GM21381 (cell line): Measurements from ENCODE around the gene ANO9.

Source experiments
- ATAC-seq: cut with Tn5 transposase; IDR thresholded peaks from one replicate; pipeline ENCODE4 v1.9.1; 2021; ENCODE audit warnings: mild to moderate bottlenecking, moderate library complexity; ENCODE audit not compliant: unreplicated experiment

The ANO9 gene

GRCh38 chr11:441418-442274, at the start of gene ANO9:
Gene ANO9 (minus strand): TSS chr11:442011. CDS start chr11:441926, 85 bp downstream.
- ATAC-seq: peak; percentile 67

DNA sequence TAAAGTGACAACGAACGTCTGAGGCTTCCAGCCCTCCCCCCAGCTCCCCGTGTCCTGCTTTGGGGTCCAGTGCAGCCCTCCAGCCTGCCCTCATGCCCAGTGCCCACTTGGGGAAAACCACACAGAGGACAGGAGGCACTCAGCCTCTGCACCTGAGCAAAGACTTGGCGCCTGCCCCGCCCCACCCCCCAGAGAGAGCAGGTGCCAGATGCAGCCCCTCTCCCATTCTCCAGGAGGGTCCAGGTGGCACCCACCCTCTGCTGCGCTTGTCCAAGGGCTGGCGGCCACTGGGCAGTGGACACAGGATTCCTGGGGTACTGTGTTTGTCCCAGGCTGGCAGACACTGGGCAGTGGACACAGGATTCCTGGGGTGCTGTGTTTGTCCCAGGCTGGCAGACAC, 49.5 kb upstream of the ANO9 start:
- ATAC-seq: no peak

GRCh38 chr11:490930-491260, 49.1 kb upstream of the ANO9 start:
- no peak for ATAC-seq

GRCh38 chr11:490186-490929, 48.5 kb upstream of the ANO9 start:
- no peak for ATAC-seq

DNA sequence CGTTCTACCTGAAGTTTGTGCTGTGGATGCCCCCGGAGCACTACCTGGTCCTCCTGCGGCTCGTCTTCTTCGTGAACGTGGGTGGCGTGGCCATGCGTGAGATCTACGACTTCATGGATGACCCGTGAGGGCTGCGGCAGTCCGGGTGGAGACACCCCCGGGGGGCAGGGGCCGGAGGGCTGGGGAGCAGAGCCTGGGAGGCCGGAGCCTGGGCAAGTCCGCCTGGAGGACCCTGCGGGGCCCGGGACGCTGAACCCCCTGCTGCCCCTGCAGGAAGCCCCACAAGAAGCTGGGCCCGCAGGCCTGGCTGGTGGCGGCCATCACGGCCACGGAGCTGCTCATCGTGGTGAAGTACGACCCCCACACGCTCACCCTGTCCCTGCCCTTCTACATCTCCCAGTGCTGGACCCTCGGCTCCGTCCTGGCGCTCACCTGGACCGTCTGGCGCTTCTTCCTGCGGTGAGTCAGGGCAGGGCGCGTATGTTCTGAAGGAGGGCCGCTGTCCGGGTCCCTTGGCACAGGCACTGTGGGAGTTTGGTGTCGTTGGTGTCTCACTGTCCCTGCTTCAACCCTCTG, 47.9 kb upstream of the ANO9 start:
- no peak for ATAC-seq

- no peak for ATAC-seq
Observed at GRCh38 chr11:488992-489391, 47.2 kb upstream of the ANO9 start.

GRCh38 chr11:488579-488978, 46.8 kb upstream of the ANO9 start:
- ATAC-seq: no peak

- ATAC-seq: no peak
Observed at GRCh38 chr11:488062-488461, 46.3 kb upstream of the ANO9 start.

DNA sequence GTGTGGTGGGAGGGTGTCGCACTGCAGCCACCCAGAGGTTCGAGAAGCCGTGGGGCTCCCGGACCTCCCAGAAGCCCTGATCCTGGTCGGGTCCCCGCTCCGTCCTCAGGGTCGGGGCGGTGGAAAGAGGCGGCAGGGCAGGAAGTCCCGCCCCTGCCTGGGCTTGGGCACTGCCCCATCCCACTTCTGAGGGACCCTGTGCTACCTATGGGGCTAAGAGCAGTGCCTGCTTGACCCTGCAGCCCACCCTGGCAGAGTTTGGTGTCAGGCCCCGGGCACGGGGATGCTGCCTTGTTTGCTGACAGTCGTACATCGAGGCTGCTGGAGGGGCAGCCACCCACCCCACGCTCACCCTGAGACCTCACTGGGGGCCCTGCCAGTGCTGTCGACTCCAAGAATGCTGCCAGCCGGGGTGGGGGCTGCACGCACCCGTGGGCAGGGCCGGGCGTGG, 45.8 kb upstream of the ANO9 start:
- no peak for ATAC-seq

DNA sequence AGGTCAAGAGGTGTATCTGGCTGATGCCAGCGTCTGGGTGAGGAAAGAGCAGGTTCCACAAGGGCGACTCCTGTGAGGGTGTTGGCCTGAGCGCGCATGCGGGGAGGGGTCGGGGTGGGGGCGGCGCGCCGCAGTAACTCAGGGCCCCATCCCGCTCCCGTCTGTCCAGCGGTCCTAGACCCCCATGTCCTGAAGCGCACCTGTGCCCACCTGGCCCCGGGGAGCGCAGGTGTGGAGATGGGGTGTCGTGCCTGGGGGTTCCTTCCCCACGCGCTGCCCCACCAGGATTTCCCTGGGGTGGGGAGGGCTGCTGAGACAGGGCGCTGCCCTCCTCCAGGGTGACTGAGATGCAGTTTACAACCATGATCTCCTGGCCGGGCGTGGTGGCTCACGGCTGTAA, 44.4 kb upstream of the ANO9 start:
- no peak for ATAC-seq

GRCh38 chr11:484616-485015, 42.8 kb upstream of the ANO9 start:
- ATAC-seq: no peak

GRCh38 chr11:479311-479710, 37.5 kb upstream of the ANO9 start:
- ATAC-seq: no peak

DNA sequence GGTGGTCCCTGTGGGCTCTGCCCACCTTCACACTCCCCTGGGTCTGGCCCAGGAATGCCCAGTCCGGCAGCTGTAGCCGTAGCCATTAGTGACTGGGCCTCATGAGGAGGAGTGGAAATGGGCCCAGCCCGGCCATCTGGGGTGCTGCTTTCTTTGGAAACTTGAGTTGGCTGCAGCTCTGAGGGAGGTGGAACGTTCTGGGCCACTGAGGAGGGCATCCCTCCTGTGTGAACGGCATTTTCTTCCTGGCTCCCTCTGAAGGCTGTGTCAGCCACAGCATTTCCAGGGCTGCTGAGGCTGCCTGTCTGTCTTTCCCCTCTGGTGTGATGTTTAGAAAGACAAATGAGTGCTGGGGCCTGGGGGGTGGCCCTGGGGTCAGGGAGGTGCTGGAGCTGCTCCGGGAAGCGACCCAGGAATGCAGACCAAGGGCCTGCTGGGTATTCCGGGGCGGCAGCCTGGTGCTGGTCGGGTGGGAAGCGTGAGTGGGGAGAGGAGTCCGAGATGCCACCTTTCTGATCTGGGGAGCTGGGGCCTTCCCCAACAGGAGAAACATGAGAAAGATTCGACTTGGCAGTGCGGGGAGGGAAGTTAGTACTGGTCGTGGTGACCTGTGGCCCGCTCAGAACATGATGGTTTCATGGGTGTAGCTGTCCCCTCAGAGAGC, 35.4 kb upstream of the ANO9 start:
- ATAC-seq: no peak

DNA sequence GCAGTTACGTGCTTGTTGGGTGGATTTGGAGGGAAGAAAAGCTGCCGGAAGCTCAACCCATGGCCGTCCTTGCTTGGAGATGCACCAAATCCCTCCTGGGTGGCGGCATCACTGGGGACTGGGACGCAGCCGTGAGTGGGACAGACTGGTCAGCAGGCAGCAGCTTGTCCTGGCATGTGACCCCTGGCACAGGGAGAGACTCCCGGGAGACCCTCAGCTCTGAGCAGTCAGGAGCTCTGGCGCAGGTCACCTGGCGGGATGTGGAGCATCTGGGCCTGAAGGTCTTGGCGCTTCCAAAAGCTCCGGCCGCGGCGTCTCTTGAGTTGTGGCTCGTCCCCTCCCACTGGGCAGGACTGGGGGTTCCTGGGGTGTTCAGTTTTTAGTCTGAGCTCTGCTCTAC, 34.6 kb upstream of the ANO9 start:
- no peak for ATAC-seq

GRCh38 chr11:475941-476340, 34.1 kb upstream of the ANO9 start:
- ATAC-seq: no peak

GRCh38 chr11:474914-475506, 33.2 kb upstream of the ANO9 start:
- no peak for ATAC-seq

DNA sequence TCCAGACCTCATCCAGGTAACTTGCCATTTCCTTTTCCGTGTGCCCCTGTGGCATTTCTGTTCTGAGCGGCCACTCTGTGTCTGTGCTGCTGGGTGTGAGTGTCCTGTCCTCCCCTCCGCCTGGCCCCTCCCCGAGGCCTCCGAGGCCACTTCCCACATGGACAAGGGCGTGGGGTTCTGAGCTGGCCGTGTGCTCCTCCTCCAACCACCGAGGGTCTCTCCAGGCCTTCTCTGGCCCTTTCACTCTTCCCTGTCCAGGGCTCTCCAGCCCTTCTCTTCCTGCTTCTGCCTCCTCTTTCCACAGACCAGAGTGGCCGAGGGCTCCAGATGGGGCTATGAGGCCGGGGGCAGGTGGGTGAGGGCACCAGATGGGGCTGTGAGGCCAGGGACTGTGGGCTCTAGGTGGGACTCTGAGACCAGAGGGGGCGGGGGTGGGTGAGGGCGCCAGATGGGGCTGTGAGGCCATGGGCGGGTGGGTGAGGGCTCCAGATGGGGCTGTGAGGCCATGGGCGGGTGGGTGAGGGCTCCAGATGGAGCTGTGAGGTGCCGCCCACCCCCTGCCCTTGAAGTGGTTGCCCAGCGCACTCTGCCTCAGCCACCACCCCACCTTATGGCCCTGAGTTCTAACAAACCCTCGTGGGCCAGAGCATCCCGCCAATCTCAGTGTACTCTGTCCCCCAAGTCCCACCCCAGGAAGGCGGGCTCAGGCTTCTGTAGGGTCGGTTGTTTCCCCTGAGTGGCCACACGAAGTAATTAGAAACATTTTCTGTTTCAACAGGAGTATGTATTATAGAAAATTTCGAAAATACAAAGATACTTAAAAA, 32.4 kb upstream of the ANO9 start:
- ATAC-seq: no peak

DNA sequence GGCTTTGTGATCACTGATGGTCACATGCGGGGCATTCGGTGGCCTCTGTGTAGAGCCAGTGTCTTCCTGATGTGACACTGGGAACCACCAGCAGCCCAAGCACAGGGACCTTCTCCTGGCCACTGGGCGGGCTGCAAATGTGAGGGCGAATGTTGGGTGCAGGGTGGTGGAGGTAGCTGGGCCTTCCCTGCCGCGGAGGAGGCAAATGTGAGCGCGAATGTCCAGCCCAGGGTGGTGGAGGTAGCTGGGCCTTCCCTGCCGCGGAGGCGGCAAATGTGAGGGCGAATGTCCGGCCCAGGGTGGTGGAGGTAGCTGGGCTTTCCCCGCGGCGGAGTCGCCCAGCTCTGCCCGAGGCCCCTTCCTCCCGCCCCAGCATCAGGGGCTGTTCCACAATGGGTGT, 31.6 kb upstream of the ANO9 start:
- no peak for ATAC-seq

- no peak for ATAC-seq
Observed at GRCh38 chr11:472816-473215, 31.0 kb upstream of the ANO9 start.

GRCh38 chr11:472272-472671, 30.5 kb upstream of the ANO9 start:
- ATAC-seq: no peak
